Measurements from ENCODE around the gene ARSA.

The ARSA gene

DNA sequence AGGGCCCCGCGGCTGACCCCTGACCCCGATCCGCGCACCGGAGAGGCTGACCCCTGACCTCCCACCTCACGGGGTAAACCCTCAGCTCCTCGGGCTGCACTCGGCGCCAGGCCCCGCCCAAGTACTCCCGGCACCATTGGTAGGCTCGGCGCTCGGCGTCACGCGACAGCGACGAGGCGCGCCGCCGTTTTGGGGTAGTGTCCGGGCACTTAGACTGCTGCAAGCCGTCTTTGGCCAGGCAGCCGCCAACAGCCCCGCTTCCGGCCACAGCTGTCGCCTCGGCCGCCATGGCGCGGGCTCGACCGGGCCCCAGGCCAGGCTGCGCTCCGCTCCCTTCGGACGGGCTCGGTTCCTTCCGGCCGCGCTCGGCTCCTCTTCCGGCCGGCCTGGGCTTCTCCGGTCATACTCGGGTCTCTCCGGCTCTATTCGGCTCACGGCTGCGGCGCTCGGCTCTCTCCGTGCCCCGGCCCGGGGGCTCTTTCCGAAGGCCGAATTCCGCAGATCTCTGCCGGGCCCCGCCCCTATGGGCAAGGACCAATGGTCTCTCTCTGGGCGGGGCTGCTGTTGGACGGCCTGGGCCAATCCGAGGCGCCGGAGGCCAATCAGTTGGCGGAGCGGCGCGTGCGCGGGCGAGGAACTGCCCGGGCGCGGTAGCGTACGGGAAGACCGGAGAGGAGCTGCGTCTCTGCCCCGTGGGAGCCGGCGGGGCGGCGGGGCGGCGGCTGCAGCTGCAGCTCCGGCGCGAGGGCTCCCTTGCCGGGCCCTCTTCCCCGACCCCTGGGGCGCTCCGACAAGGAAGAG lies 45.3 kb downstream of the ARSA start, which contains the start of gene CHKB (continued):
- TF ChIP-seq, protein P1, sequence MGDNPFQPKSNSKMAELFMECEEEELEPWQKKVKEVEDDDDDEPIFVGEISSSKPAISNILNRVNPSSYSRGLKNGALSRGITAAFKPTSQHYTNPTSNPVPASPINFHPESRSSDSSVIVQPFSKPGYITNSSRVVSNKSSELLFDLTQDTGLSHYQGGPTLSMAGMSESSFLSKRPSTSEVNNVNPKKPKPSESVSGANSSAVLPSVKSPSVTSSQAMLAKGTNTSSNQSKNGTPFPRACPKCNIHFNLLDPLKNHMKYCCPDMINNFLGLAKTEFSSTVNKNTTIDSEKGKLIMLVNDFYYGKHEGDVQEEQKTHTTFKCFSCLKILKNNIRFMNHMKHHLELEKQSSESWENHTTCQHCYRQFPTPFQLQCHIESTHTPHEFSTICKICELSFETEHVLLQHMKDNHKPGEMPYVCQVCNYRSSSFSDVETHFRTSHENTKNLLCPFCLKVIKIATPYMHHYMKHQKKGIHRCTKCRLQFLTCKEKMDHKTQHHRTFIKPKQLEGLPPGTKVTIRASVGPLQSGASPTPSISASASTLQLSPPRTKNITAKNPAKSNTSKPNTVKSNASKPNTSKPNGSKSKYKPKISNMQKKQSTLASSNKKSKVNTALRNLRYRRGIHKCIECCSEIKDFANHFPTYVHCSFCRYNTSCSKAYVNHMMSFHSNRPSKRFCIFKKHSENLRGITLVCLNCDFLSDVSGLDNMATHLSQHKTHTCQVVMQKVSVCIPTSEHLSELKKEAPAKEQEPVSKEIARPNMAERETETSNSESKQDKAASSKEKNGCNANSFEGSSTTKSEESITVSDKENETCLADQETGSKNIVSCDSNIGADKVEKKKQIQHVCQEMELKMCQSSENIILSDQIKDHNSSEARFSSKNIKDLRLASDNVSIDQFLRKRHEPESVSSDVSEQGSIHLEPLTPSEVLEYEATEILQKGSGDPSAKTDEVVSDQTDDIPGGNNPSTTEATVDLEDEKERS (tag by site-specific recombination; IDR thresholded peaks at IDR 0.05) = no peak
- TF ChIP-seq ZNF521 (tag by site-specific recombination; IDR thresholded peaks at IDR 0.05) (no peak), ZBTB21 (tag by site-specific recombination; IDR thresholded peaks at IDR 0.05) (no peak), ZNF654 (tag by site-specific recombination; IDR thresholded peaks at IDR 0.05; ENCODE audit: low read depth) (no peak), ZNF335 (tag by site-specific recombination; conservative IDR thresholded peaks at IDR 0.05) (peak; percentile 97), ZSCAN30 (tag by site-specific recombination; IDR thresholded peaks at IDR 0.05) (peak; percentile 86), OVOL3 (tag by site-specific recombination; IDR thresholded peaks at IDR 0.05) (0 out of 2 replicates have a peak, but pooled peaks have one; percentile 37), OSR2 (tag by site-specific recombination; IDR thresholded peaks at IDR 0.05) (no peak), BCL11A (tag by site-specific recombination; IDR thresholded peaks at IDR 0.05; ENCODE audit: low read depth) (peak; percentile 62; the same call in 1 of the 2 replicates), ZNF266 (tag by site-specific recombination; IDR thresholded peaks at IDR 0.05; ENCODE audit: low read depth) (no peak), GLI2 (tag by site-specific recombination; IDR thresholded peaks at IDR 0.05; ENCODE audit: borderline replicate concordance, low read depth) (no peak), ZFP37 (tag by site-specific recombination; IDR thresholded peaks at IDR 0.05) (peak; percentile 31; the same call in 1 of the 2 replicates), YY2 (tag by site-specific recombination; IDR thresholded peaks at IDR 0.05) (peak; percentile 81), SP7 (tag by site-specific recombination; IDR thresholded peaks at IDR 0.05) (peak; percentile 37), ZNF324 (tag by site-specific recombination; IDR thresholded peaks at IDR 0.05) (peak; percentile 31; the same call in 1 of the 2 replicates), ZNF10 (tag by site-specific recombination; IDR thresholded peaks at IDR 0.05) (peak; percentile 84; the same call in 1 of the 2 replicates), MZF1 (tag by site-specific recombination; IDR thresholded peaks at IDR 0.05; ENCODE audit: borderline replicate concordance) (no peak), ZNF155 (tag by site-specific recombination; IDR thresholded peaks at IDR 0.05) (no peak), KLF1 (tag by site-specific recombination; IDR thresholded peaks at IDR 0.05) (peak; percentile 47), YY1 (tag by site-specific recombination; IDR thresholded peaks at IDR 0.05) (peak; percentile 95), ZFP69B (tag by site-specific recombination; IDR thresholded peaks at IDR 0.05) (peak; percentile 46; the same call in 1 of the 2 replicates)
- TF ChIP-seq, protein P2, sequence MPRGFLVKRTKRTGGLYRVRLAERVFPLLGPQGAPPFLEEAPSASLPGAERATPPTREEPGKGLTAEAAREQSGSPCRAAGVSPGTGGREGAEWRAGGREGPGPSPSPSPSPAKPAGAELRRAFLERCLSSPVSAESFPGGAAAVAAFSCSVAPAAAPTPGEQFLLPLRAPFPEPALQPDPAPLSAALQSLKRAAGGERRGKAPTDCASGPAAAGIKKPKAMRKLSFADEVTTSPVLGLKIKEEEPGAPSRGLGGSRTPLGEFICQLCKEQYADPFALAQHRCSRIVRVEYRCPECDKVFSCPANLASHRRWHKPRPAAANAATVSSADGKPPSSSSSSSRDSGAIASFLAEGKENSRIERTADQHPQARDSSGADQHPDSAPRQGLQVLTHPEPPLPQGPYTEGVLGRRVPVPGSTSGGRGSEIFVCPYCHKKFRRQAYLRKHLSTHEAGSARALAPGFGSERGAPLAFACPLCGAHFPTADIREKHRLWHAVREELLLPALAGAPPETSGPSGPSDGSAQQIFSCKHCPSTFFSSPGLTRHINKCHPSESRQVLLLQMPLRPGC (tag by site-specific recombination; IDR thresholded peaks at IDR 0.05) = peak; percentile 49
- TF ChIP-seq, protein P3, sequence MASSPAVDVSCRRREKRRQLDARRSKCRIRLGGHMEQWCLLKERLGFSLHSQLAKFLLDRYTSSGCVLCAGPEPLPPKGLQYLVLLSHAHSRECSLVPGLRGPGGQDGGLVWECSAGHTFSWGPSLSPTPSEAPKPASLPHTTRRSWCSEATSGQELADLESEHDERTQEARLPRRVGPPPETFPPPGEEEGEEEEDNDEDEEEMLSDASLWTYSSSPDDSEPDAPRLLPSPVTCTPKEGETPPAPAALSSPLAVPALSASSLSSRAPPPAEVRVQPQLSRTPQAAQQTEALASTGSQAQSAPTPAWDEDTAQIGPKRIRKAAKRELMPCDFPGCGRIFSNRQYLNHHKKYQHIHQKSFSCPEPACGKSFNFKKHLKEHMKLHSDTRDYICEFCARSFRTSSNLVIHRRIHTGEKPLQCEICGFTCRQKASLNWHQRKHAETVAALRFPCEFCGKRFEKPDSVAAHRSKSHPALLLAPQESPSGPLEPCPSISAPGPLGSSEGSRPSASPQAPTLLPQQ (tag by site-specific recombination; IDR thresholded peaks at IDR 0.05) = peak; percentile 77
- TF ChIP-seq, protein P4, sequence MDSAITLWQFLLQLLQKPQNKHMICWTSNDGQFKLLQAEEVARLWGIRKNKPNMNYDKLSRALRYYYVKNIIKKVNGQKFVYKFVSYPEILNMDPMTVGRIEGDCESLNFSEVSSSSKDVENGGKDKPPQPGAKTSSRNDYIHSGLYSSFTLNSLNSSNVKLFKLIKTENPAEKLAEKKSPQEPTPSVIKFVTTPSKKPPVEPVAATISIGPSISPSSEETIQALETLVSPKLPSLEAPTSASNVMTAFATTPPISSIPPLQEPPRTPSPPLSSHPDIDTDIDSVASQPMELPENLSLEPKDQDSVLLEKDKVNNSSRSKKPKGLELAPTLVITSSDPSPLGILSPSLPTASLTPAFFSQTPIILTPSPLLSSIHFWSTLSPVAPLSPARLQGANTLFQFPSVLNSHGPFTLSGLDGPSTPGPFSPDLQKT (IDR thresholded peaks at IDR 0.05; ENCODE audit: borderline replicate concordance, low read depth, low read length) = 0 out of 2 replicates have a peak, but pooled peaks have one; percentile 73
- TF ChIP-seq, protein P5, sequence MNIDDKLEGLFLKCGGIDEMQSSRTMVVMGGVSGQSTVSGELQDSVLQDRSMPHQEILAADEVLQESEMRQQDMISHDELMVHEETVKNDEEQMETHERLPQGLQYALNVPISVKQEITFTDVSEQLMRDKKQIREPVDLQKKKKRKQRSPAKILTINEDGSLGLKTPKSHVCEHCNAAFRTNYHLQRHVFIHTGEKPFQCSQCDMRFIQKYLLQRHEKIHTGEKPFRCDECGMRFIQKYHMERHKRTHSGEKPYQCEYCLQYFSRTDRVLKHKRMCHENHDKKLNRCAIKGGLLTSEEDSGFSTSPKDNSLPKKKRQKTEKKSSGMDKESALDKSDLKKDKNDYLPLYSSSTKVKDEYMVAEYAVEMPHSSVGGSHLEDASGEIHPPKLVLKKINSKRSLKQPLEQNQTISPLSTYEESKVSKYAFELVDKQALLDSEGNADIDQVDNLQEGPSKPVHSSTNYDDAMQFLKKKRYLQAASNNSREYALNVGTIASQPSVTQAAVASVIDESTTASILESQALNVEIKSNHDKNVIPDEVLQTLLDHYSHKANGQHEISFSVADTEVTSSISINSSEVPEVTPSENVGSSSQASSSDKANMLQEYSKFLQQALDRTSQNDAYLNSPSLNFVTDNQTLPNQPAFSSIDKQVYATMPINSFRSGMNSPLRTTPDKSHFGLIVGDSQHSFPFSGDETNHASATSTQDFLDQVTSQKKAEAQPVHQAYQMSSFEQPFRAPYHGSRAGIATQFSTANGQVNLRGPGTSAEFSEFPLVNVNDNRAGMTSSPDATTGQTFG (tag by site-specific recombination; IDR thresholded peaks at IDR 0.05; ENCODE audit: borderline replicate concordance) = no peak
- TF ChIP-seq, protein P6, sequence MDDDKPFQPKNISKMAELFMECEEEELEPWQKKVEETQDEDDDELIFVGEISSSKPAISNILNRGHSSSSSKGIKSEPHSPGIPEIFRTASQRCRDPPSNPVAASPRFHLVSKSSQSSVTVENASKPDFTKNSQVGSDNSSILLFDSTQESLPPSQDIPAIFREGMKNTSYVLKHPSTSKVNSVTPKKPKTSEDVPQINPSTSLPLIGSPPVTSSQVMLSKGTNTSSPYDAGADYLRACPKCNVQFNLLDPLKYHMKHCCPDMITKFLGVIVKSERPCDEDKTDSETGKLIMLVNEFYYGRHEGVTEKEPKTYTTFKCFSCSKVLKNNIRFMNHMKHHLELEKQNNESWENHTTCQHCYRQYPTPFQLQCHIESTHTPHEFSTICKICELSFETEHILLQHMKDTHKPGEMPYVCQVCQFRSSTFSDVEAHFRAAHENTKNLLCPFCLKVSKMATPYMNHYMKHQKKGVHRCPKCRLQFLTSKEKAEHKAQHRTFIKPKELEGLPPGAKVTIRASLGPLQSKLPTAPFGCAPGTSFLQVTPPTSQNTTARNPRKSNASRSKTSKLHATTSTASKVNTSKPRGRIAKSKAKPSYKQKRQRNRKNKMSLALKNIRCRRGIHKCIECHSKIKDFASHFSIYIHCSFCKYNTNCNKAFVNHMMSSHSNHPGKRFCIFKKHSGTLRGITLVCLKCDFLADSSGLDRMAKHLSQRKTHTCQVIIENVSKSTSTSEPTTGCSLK (tag by site-specific recombination; IDR thresholded peaks at IDR 0.05) = no peak
- TF ChIP-seq, protein P7, sequence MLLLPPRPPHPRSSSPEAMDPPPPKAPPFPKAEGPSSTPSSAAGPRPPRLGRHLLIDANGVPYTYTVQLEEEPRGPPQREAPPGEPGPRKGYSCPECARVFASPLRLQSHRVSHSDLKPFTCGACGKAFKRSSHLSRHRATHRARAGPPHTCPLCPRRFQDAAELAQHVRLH (tag by site-specific recombination; IDR thresholded peaks at IDR 0.05) = 0 out of 2 replicates have a peak, but pooled peaks have one; percentile 52
